IPS DF 6.9 (cell line): Measurements from ENCODE around the gene GTF3C1.
"Not testable (repeated sequence)": the region's sequence is repeated elsewhere in the genome, so short reads cannot be mapped to it uniquely, and the experiment has no call there.

Experiments used
- DNase-seq: peaks from one replicate; pipeline ENCODE4 v3.0.0-alpha.2; 2013; ENCODE audit warnings: low read depth, low spot score
- H3K27ac ChIP-seq: one replicate; pipeline ENCODE4 v1.5.1; 2013; ENCODE audit warnings: low read length, control low read depth
- H3K27me3 ChIP-seq: 2 replicates; pipeline ENCODE4 v1.6.1; 2013; ENCODE audit warnings: mild to moderate bottlenecking, low read length; ENCODE audit not compliant: control insufficient read depth, insufficient read depth
- H3K36me3 ChIP-seq: 2 replicates; pipeline ENCODE4 v1.6.1; 2013; ENCODE audit warnings: low read length; ENCODE audit not compliant: control insufficient read depth, insufficient read depth
- H3K4me1 ChIP-seq: 2 replicates; pipeline ENCODE4 v1.6.1; 2013; ENCODE audit warnings: low read length; ENCODE audit not compliant: control insufficient read depth, insufficient read depth
- H3K4me3 ChIP-seq: 2 replicates; pipeline ENCODE4 v1.5.1; 2013; ENCODE audit warnings: mild to moderate bottlenecking, low read length
- H3K9me3 ChIP-seq: 2 replicates; pipeline ENCODE4 v1.6.1; 2013; ENCODE audit warnings: low read length, inconsistent platforms; ENCODE audit not compliant: control insufficient read depth, insufficient read depth
- WGBS: extraction: QIAGEN DNeasy Blood & Tissue Kit; methylation state at CpG from one replicate; pipeline ENCODE4 v1.1.7; 2013; ENCODE audit warnings: mixed read lengths, missing lambda C conversion rate; ENCODE audit not compliant: insufficient read length, insufficient coverage; 5-methylcytosine and 5-hydroxymethylcytosine counted together

The GTF3C1 gene

GRCh38 chr16:27445502-27446175 is 104.1 kb downstream of the GTF3C1 start:
- Histone ChIP-seq H3K36me3 (no peaks in the 10 kb centered on the region), H3K27ac (no peak overlapping the region), H3K9me3 (no peaks in the 10 kb centered on the region), H3K4me1 (no peaks in the 10 kb centered on the region), H3K4me3 (no peak overlapping the region), H3K27me3 (no peaks in the 10 kb centered on the region)
- no CpG with 5 or more reads among the region's 12 CpGs for WGBS
- DNase-seq: no peak

- Histone ChIP-seq H3K4me1 (no peaks in the 10 kb centered on the region), H3K36me3 (no peaks in the 10 kb centered on the region), H3K27me3 (no peaks in the 10 kb centered on the region), H3K4me3 (no peak overlapping the region), H3K9me3 (no peaks in the 10 kb centered on the region), H3K27ac (no peak overlapping the region)
- no peak for DNase-seq
- WGBS: no CpG with 5 or more reads among the region's 5 CpGs
These were observed 105.2 kb downstream of the GTF3C1 start for GRCh38 chr16:27444470-27444869.

GRCh38 chr16:27444015-27444414 is 105.7 kb downstream of the GTF3C1 start:
- no peaks in the 10 kb centered on the region for H3K27me3 ChIP-seq
- no peaks in the 10 kb centered on the region for H3K9me3 ChIP-seq
- H3K27ac ChIP-seq: no peak overlapping the region
- WGBS: no CpG with 5 or more reads among the region's 2 CpGs
- H3K4me3 ChIP-seq: no peak overlapping the region
- DNase-seq: no peak
- H3K36me3 ChIP-seq: 0 out of 2 replicates have a peak, but pooled peaks cover 2% of the 10 kb centered on the region
- peaks cover 2% of the 10 kb centered on the region; the same call in 1 of the 2 replicates for H3K4me1 ChIP-seq

GRCh38 chr16:27441998-27442397 is 107.7 kb downstream of the GTF3C1 start:
- 0 out of 2 replicates have a peak, but pooled peaks cover 2% of the 10 kb centered on the region for H3K36me3 ChIP-seq

GRCh38 chr16:27441276-27441675 is 108.4 kb downstream of the GTF3C1 start:
- no CpG with 5 or more reads among the region's 5 CpGs for WGBS
- 0 out of 2 replicates have a peak, but pooled peaks cover 2% of the 10 kb centered on the region for H3K36me3 ChIP-seq
- H3K27ac ChIP-seq: no peak overlapping the region

More at GRCh38 chr16:27441998-27442397, 107.7 kb downstream of the GTF3C1 start:
- peaks cover 2% of the 10 kb centered on the region; the same call in 1 of the 2 replicates for H3K4me1 ChIP-seq
- H3K4me3 ChIP-seq: no peak overlapping the region
- H3K9me3 ChIP-seq: no peaks in the 10 kb centered on the region
- no peak overlapping the region for H3K27ac ChIP-seq
- no CpG with 5 or more reads among the region's 8 CpGs for WGBS
- no peaks in the 10 kb centered on the region for H3K27me3 ChIP-seq
- DNase-seq: no peak

GRCh38 chr16:27439271-27440018 is 110.3 kb downstream of the GTF3C1 start:
- Histone ChIP-seq H3K4me3 (no peak overlapping the region), H3K27ac (no peak overlapping the region), H3K9me3 (no peaks in the 10 kb centered on the region), H3K27me3 (no peaks in the 10 kb centered on the region), H3K4me1 (peaks cover 2% of the 10 kb centered on the region; the same call in 1 of the 2 replicates), H3K36me3 (0 out of 2 replicates have a peak, but pooled peaks cover 2% of the 10 kb centered on the region)
- 100% methylated on average over 6 of the region's 18 CpGs for WGBS
- DNase-seq: no peak

More at GRCh38 chr16:27441276-27441675, 108.4 kb downstream of the GTF3C1 start:
- H3K4me3 ChIP-seq: no peak overlapping the region
- no peaks in the 10 kb centered on the region for H3K27me3 ChIP-seq
- no peak for DNase-seq
- H3K4me1 ChIP-seq: peaks cover 2% of the 10 kb centered on the region; the same call in 1 of the 2 replicates
- H3K9me3 ChIP-seq: no peaks in the 10 kb centered on the region

- Histone ChIP-seq H3K27ac (no peak overlapping the region), H3K27me3 (no peaks in the 10 kb centered on the region), H3K4me3 (no peak overlapping the region), H3K36me3 (0 out of 2 replicates have a peak, but pooled peaks cover 2% of the 10 kb centered on the region), H3K9me3 (no peaks in the 10 kb centered on the region), H3K4me1 (peaks cover 2% of the 10 kb centered on the region; the same call in 1 of the 2 replicates)
- DNase-seq: no peak
- WGBS: no CpG with 5 or more reads among the region's 6 CpGs
These were observed 111.8 kb downstream of the GTF3C1 start for GRCh38 chr16:27437946-27438345.

- Histone ChIP-seq H3K27me3 (no peaks in the 10 kb centered on the region), H3K27ac (no peak overlapping the region), H3K9me3 (no peaks in the 10 kb centered on the region), H3K36me3 (0 out of 2 replicates have a peak, but pooled peaks cover 2% of the 10 kb centered on the region), H3K4me3 (no peak overlapping the region), H3K4me1 (peaks cover 2% of the 10 kb centered on the region; the same call in 1 of the 2 replicates)
- no CpG with 5 or more reads among the region's 9 CpGs for WGBS
- no peak for DNase-seq
These were observed 112.6 kb downstream of the GTF3C1 start for GRCh38 chr16:27436921-27437650.

GRCh38 chr16:27436065-27436464 is 113.6 kb downstream of the GTF3C1 start:
- no peak overlapping the region for H3K27ac ChIP-seq

GRCh38 chr16:27435146-27435545 is 114.6 kb downstream of the GTF3C1 start:
- not testable (repeated sequence) for H3K4me3 ChIP-seq, H3K36me3 ChIP-seq, H3K27ac ChIP-seq, H3K4me1 ChIP-seq, H3K9me3 ChIP-seq, DNase-seq, H3K27me3 ChIP-seq
- WGBS: no CpG with 5 or more reads among the region's 5 CpGs

More at GRCh38 chr16:27436065-27436464, 113.6 kb downstream of the GTF3C1 start:
- Histone ChIP-seq H3K27me3 (no peaks in the 10 kb centered on the region), H3K36me3 (0 out of 2 replicates have a peak, but pooled peaks cover 2% of the 10 kb centered on the region), H3K9me3 (no peaks in the 10 kb centered on the region), H3K4me3 (no peak overlapping the region), H3K4me1 (peaks cover 2% of the 10 kb centered on the region; the same call in 1 of the 2 replicates)
- no CpG with 5 or more reads among the region's 8 CpGs for WGBS
- no peak for DNase-seq
